GM18507 (cell line): ENCODE data around the gene ZNF773.
"Not testable (repeated sequence)": the region's sequence is repeated elsewhere in the genome, so short reads cannot be mapped to it uniquely, and the experiment has no call there.

Experiments used
- DNase-seq: peaks from one replicate; pipeline ENCODE4 v3.0.0; 2011; ENCODE audit warnings: low read depth; ENCODE audit not compliant: insufficient read length; ENCODE audit errors: extremely low spot score
- FAIRE-seq: peaks from 2 replicates; lab custom pipeline; 2011; peaks lifted over from hg19 to GRCh38; lab: Jason Lieb, UNC

ZNF773 gene

DNA sequence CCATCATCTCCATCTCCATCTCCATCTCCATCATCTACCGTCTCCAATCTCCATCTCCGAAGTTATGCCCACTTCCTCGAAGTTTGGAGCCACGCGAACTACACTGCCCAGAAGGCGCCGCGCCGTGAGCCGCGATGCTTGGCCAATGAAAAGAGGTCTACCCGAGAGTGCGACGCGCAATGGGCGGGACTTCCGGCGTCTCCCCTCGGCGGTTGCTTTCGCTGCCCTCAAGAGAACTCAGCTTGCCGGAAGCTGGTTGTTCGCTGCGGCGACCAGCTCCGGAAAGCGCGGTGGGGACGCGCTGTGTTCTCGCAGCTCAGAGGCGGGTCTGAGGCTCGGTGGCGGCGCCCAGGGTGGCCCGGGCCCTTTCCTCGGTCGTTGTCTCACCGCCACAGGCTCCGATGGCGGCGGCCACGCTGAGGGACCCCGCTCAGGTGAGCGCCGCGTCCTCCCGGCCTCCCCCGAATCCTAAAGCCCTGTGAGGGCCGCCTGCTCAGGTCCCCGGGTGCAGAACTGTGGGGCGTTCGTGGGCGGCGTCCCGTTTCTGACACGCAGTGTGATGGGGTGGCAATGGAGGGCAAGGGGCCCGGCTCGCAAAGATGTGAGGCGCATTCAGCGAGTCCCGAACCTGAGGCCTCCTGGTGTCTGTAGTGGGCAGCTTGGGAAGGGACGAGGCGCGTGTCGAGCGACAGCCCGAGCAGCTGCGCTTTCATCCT lies at the start of gene ZNF773:
TSS of gene ZNF773 (plus strand) at position 259 of the 716 bp plus-strand sequence. CDS start at position 402, 143 bp downstream.
- DNase-seq (peak; percentile 81), FAIRE-seq (peak; percentile 97)

DNA sequence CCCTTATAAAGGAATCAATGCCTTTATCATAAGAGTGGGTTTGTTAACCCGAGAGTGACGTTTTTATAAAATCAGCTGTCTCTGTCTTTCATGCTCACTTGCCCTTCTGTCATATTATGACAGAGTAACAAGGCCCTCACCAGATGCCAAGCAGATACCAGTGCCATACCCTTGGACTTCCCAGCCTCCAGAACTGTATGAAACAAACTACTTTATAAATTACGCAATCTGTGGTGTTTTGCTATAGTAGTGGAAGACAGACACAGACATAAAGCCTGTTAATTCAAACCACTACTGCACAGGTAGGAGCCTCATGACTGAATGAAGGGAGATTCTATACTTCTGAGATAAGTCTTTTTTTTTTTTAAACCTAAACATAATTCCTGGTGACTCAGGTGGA lies 47.4 kb upstream of the ZNF773 start:
- DNase-seq (no peak), FAIRE-seq (no peak)

DNA sequence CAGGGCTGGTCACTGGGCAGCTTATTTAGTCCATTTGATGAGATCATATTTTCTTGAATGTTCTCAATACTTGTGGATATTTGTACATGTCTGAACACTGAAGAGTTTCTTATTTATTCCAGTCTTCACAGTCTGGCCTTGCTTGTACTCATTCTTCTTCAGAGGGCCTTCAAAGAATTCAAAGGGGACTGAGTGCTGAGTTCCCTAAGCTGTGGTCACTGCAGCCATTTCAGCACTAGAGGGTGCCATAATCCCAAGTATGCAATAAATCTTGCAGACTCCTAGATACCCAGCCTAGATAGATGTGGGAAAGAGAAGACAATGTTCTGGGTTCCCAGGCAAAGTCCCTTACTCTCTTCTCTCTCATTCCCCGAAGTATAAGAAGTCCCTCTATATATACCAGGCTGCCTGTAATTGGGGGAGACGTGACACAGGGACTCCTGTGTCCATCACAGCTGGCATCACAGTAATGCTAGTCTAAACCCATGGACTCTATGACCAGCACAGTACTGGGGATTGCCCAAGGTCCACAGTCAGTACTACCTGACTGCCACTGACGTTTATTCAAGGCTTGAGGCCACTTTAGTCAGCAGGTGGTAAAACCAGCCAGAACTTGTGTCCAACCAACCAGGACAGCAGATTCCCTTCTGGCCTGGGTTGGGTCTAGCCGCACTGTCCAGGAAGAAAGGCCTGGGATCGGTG lies 33.9 kb upstream of the ZNF773 start:
- FAIRE-seq, result peak; percentile 47

DNA sequence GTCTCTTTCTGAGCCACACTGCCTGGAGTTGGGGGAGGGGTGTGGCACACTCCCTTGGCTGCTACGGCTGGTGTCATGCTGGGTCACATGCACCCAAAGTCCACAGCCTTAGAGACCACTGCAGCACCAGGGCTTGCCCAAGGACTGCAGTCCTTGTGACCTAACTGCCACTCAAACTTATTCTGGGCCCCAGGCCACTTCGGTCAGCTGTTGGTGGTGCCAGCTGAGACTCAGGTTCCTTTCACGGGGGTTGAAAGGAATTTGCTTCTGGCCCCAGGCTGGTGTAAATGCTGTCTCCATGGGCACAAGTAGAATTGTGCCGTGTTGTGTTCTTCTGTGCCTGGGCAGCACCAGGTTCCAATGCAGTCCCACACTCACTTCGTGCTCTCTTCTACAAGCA lies 33.2 kb upstream of the ZNF773 start:
- FAIRE-seq (no peak), DNase-seq (no peak)

More for the DNA sequence above, 33.9 kb upstream of the ZNF773 start:
- DNase-seq, result no peak

DNA sequence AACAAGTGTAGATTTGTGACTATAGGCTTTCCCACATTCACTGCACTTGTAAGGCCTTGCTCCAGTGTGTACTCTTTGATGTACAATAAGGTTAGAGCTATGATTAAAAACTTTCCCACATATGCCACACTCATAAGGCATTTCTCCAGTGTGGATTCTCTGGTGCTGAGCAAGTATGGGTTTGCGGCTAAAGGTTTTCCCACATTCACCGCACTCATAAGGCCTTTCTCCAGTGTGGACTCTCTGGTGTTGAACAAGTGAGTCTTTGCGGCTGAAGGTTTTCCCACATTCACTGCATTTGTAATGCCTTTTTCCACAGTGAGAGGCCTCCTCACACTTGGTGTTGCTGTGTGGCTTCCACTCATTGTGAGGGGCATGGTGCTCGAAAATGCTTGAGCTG lies 26.1 kb upstream of the ZNF773 start:
- FAIRE-seq (no peak), DNase-seq (no peak)

DNA sequence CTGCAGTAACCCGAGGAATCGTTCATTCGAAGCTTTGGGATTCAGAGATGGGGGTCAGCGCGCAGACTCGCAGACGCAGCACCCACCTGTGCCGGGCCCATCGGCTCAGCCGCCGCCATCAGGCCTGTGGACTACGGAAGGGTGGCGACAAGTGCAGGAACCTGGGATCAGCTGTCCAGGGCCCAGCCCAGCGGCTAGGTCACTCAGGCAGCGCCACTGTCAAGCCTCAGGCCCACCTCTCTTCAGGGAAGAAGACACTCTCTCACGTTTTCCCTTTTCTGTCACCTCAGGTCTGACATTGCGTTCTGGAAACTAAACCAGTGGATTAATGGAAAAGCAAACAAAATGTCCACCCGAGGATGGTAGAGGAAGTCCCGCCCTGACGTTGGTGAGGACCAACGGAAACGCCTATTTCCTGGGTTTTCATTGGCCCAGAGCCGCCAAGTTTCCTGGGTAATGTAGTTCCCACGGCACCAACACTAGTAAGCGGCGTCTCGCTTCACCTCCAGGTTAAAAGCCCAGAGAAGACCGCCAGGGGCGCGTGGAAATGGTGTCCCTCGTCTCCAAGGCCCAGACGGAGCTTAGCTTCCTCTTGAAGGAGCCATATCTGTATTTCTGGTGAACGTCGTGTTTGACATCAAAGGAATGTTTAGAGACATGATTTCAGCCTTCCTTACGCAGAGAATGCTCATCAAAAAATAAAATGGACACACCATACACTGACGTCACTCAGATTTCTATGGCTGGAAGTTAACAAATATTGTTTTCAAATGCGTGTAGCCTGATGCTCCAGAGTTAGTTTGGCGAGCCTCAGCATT lies 22.3 kb upstream of the ZNF773 start, which contains the start of gene ZNF772:
TSS of gene ZNF772 (minus strand) at position 376 of the 818 bp plus-strand sequence. CDS start at position 119, 257 bp downstream.
- DNase-seq (peak; percentile 69), FAIRE-seq (peak; percentile 96)

DNA sequence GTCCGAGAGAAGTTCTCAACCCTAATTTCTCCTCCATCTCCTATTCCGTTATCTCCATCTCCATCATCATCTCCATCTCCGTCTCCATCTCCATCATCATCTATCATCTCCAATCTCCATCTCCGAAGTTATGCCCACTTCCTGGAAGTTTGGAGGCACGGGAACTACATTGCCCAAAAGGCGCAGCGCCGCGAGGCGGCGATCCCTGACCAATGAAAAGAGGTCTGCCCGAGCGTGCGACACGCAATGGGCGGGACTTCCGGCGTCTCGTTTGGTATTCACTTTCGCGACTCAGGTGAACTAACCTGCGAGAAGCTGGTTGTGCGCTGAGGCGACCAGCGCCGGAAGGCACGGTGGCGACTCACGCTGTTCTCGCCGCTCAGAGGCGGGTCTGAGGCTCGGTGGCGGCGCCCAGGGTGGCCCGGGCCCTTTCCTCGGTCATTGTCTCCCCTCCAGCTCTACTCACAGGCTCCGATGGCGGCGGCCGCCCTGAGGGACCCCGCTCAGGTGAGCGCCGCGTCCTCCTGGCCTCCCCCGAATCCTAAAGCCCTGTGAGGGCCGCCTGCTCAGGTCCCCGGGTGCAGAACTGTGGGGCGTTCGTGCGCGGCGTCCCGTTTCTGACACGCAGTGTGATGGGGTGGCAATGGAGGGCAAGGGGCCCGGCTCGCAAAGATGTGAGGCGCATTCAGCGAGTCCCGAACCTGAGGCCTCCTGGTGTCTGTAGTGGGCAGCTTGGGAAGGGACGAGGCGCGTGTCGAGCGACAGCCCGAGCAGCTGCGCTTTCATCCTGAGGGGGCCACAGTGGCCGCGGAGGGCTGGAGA lies 12.1 kb upstream of the ZNF773 start, which contains the start of gene ZNF419:
TSS of gene ZNF419 (plus strand) at position 274 of the 822 bp plus-strand sequence. CDS start at position 475, 201 bp downstream.
- DNase-seq (peak; percentile 79), FAIRE-seq (peak; percentile 97)

DNA sequence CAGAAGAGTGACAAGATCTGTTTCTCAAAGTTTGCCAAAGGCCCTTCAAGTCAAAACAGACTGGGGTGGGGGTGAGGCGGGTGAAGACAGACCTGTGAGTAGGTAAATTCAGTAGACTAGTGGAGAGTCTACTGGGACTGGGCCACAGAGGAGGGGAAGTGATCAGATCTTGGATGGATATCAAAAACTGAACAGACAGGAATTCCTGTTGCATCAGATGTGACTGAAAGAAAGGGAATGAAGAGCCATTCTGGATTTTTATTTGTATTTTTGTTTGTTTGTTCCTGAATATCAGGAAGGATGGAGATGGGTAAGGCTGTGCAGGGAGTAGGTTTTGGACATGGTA lies 11.5 kb upstream of the ZNF773 start:
- not testable (repeated sequence) for FAIRE-seq, DNase-seq

DNA sequence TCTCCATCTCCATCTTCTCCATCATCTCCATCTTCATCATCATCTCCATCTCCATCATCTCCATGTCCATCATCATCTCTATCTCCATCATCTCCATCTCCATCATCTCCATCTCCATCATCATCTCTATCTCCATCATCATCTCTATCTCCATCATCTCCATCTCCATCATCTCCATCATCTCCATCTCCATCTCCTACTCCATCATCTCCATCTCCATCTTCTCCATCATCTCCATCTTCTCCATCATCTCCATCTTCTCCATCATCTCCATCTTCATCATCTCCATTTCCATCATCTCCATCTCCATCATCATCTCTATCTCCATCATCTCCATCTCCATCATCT lies 432 bp upstream of the ZNF773 start:
- not testable (repeated sequence) for DNase-seq, FAIRE-seq

DNA sequence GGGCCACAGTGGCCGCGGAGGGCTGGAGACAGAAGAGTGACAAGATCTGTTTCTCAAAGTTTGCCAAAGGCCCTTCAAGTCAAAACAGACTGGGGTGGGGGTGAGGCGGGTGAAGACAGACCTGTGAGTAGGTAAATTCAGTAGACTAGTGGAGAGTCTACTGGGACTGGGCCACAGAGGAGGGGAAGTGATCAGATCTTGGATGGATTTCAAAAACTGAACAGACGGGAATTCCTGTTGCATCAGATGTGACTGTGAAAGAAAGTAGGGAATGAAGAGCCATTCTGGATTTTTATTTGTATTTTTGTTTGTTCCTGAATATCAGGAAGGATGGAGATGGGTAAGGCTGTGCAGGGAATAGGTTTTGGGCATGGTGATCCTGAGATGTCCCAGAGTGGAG lies 662 bp downstream of the ZNF773 start:
- DNase-seq, result not testable (repeated sequence)

DNA sequence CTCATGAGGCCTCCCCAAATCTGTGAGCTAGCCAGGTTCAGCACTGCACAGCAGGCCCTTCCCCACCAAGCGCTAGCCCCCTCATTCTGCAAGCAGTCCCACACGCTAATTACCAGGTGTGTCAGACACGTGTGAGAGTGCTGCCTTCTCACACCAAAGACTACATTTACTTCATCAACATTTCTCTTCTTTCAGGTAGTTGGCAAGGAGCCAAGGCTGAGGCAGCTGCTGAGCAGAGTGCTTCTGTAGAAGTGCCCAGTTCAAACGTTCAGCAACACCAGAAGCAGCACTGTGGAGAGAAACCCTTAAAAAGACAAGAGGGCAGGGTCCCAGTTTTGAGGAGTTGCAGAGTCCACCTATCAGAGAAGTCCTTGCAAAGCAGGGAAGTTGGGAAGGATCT lies 6.4 kb downstream of the ZNF773 start:
- DNase-seq (no peak), FAIRE-seq (no peak)

More for the DNA sequence above, 662 bp downstream of the ZNF773 start:
- FAIRE-seq, result peak; percentile 82

DNA sequence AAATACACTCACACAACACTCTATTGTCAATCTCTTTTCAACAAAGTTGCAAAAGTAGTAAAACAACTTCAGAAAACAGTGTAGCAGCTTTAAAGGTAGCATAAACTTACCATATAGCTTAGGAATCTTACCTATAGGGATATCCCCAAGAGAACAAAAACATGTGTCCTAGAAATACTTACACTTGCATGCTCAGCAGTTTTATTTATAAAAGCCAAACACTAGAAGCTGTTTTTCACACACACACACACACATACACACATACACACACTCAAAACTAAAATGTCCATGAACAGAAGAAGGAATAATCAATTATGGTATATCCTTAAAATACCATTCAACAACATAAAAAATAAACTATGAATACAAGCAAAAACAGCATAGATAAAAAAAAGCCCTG lies 11.7 kb downstream of the ZNF773 start:
- FAIRE-seq (no peak), DNase-seq (no peak)

DNA sequence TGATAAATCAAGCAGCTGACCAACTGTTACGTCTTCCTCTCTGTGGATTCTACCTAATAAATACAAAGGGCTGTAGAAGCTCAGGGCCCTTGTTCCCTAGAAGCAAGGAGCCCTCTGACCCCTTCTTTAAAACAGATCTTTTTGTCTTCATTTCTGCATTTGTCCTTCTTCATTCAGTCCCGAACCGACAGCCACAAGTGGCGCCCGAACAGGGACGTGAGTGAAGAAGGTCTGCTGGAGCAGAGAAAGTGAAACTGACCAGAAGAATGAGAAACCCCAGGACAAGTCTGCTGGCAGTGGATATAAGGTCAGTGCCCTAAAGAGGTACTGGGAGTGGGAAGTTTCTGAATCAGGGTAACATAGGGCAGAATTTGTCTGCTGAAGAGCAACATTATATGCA lies 13.1 kb downstream of the ZNF773 start:
- FAIRE-seq, result no peak
- DNase-seq, result no peak

DNA sequence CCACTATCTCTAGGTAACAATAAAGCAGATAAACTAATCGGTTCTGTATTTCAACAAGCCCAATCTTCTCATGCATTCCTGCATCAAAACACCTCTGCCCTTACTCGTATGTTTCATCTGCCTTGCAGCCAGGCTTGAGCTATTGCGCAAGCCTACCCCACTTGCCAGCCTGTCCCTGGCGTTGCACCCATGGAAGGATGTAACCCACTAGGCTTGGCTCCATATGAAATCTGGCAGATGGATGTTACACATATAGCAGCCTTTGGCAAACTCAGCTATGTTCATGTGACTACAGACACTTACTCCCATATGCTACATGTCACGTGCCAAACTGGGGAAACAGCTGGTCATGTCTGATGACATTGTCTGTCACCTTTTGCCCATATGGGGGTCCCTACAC lies 15.5 kb downstream of the ZNF773 start:
- FAIRE-seq (no peak), DNase-seq (no peak)

DNA sequence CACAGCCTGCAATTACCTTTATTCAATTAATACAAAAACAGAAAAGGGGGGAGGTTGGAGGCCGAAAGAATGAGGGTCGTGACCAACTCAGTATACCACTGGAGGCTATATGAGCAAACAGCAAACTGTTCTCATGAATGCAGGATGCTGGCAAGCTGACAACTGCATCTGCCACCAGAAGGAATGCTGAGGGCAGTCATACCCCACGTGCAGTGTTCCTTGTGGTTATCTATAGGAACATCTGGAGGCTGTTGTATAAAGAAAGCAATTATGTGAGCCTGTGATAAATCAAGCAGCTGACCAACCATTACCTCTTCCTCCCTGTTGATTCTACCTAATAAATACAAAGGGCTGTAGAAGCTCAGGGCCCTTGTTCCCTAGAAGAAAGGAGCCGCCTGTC lies 18.3 kb downstream of the ZNF773 start:
- not testable (repeated sequence) for FAIRE-seq, DNase-seq

DNA sequence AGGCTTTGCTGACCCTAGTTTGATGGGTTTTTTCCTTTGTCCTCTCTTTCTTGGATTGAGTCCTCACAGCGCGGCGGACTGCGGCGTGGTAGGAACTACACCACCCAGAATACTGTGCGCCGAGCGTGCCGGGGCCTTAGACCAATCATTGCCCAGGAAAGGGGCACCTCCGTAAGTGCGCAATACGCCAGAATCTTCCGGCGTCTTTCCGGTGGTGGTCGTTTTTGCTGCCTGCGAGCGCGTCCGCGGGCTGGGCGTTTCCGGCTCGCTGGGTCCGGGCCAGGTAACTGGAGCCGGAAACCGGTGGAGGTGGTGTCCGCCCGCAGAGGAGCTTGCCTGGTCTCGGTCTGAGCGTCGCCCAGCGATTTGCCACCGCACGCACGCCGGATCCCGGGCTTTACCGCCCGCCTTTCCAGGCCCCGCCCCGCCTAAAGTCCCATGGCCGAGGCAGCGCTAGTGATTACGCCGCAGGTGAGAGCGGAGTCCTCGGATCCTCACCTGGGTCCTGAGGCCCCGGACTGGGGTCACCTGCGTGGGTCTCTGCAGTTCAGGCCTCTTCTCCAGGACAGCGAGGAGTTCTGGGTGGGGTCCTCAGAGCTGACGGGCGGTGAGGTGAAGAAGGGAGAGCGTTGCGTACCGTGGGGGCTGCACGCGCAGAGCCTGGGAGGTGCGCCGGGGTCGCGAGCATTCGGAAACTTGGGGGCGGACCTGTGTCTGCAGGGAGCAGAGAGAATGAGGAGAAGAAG lies 27.6 kb downstream of the ZNF773 start, which contains the start of gene ZNF549:
TSS of gene ZNF549 (plus strand) at position 221 of the 746 bp plus-strand sequence. CDS start at position 439, 218 bp downstream.
- DNase-seq, result peak; percentile 80

DNA sequence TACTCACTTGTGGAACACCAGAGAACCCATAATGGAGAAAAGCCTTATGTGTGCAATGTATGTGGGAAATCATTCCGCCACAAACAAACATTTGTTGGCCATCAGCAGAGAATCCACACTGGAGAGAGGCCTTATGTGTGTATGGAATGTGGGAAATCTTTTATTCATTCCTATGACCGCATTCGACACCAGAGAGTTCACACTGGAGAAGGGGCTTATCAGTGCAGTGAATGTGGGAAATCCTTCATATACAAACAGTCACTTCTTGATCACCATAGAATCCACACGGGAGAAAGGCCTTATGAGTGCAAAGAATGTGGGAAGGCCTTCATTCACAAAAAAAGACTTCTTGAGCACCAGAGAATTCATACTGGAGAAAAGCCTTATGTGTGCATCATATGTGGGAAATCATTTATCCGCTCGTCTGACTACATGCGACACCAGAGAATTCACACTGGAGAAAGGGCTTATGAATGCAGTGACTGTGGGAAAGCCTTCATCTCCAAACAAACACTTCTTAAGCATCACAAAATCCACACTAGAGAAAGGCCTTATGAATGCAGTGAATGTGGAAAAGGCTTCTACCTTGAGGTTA lies 38.3 kb downstream of the ZNF773 start:
- FAIRE-seq (no peak), DNase-seq (no peak)

More for the DNA sequence above, 27.6 kb downstream of the ZNF773 start, which contains the start of gene ZNF549:
- FAIRE-seq, result peak; percentile 97

DNA sequence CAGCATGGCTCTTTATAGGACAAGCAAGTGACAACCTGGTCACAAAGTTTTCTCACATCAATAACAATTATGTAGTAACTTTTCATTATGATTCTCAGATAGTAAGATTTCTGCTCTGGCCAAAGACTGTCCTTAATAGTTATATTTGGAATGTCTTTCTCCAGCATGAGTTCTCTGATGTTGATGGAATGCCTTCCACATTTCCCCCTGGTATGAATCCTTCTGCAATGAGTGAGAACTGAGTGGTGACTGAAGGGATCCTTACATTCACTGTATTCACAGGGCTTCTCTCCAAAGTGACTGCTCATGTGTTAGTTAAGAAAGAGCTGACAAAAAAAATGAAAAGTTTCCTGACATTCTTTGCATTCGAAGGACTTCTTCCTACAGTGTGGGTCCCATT lies 46.8 kb downstream of the ZNF773 start:
- DNase-seq, result no peak
- no peak for FAIRE-seq
